Measurements from ENCODE around the gene ATG16L1. TPM values are rescaled to one million over a fixed set of nuclear protein-coding genes. Genes with fewer than 3 reads are reported as not detected.

Gene ATG16L1
- total and polyA plus RNA-seq, 11 donors: 7.0 to 26.7 (median 15.8) TPM

GRCh38 chr2:233303252-233303651 is 51.8 kb downstream of the ATG16L1 start:
- H3K4me3 ChIP-seq: no peak overlapping the region
- H3K27ac ChIP-seq: no peak overlapping the region
- no peaks in the 10 kb centered on the region for H3K36me3 ChIP-seq
- TF ChIP-seq, protein P1, sequence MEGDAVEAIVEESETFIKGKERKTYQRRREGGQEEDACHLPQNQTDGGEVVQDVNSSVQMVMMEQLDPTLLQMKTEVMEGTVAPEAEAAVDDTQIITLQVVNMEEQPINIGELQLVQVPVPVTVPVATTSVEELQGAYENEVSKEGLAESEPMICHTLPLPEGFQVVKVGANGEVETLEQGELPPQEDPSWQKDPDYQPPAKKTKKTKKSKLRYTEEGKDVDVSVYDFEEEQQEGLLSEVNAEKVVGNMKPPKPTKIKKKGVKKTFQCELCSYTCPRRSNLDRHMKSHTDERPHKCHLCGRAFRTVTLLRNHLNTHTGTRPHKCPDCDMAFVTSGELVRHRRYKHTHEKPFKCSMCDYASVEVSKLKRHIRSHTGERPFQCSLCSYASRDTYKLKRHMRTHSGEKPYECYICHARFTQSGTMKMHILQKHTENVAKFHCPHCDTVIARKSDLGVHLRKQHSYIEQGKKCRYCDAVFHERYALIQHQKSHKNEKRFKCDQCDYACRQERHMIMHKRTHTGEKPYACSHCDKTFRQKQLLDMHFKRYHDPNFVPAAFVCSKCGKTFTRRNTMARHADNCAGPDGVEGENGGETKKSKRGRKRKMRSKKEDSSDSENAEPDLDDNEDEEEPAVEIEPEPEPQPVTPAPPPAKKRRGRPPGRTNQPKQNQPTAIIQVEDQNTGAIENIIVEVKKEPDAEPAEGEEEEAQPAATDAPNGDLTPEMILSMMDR (IDR thresholded peaks at IDR 0.05): no peak
- no peak for TF ChIP-seq POLR2A (IDR thresholded peaks at IDR 0.05)
- intact Hi-C loops (cut with DNase I): no loop called here
- no peaks in the 10 kb centered on the region for H3K4me1 ChIP-seq
- no peaks in the 10 kb centered on the region for H3K27me3 ChIP-seq
- ATAC-seq (no peak), DNase-seq (no peak)
- WGBS, 4 donors: 88 to 95% (median 90%) methylated on average over 3 of the region's 3 CpGs
- no peaks in the 10 kb centered on the region for H3K9me3 ChIP-seq

DNA sequence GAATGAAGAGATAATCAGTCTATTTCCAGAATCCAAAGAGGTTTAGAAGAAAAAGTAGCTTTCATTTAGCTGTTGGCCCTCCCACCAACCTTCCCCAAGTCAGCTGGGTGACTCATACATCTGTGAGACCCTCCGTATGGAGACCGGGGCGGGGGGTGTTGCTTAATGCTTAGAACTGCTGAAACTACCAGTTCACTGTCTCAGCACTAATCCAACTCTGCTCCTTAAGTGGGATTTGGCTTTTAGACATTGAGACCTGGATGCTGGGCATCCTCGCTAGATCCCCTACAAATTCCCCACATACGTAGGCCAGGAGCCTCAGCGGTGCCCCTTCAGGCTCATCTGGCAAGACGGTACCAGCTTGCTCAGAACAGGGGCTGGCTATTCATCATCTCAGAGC is 56.1 kb downstream of the ATG16L1 start, which contains the start of gene SAG:
SAG (plus strand) TSS at position 252 of the 400 bp plus-strand sequence. CDS start 1,374 bp downstream, outside the sequence.
- whole genome bisulfite sequencing, 4 donors: 78 to 82% (median 79%) methylated on average over 7 of the region's 7 CpGs
- Histone ChIP-seq H3K9me3 (no peaks in the 10 kb centered on the region), H3K27ac (no peak within 1 kb of the TSS), H3K27me3 (no peaks in the 10 kb centered on the region), H3K36me3 (no peaks in the 10 kb centered on the region), H3K4me1 (no peaks in the 10 kb centered on the region), H3K4me3 (no peak within 1 kb of the TSS)
- no peak for TF ChIP-seq POLR2A (IDR thresholded peaks at IDR 0.05)
- TF ChIP-seq, protein P1 (IDR thresholded peaks at IDR 0.05): no peak
- ATAC-seq (no peak), DNase-seq (no peak)
- intact Hi-C loops (cut with DNase I): no loop called here

- Histone ChIP-seq H3K9me3 (no peaks in the 10 kb centered on the region), H3K4me3 (no peak overlapping the region), H3K27ac (no peak overlapping the region), H3K4me1 (no peaks in the 10 kb centered on the region), H3K27me3 (no peaks in the 10 kb centered on the region), H3K36me3 (no peaks in the 10 kb centered on the region)
- TF ChIP-seq, protein P1 (IDR thresholded peaks at IDR 0.05): no peak
- no peak for TF ChIP-seq POLR2A (IDR thresholded peaks at IDR 0.05)
- ATAC-seq (no peak), DNase-seq (no peak)
- WGBS, 4 donors: 83 to 92% (median 89%) methylated on average over 11 of the region's 11 CpGs
- intact Hi-C loops (cut with DNase I): no loop called here
Observed at GRCh38 chr2:233311241-233311926, 59.9 kb downstream of the ATG16L1 start.

- H3K9me3 ChIP-seq: peaks cover 0 to 3% (median 0%) of the 10 kb centered on the region in 12 donors
- no peaks in the 10 kb centered on the region for H3K4me1 ChIP-seq
- TF ChIP-seq, protein P1 (IDR thresholded peaks at IDR 0.05): no peak
- TF ChIP-seq POLR2A (IDR thresholded peaks at IDR 0.05): no peak
- no peaks in the 10 kb centered on the region for H3K27me3 ChIP-seq
- H3K4me3 ChIP-seq: no peak overlapping the region
- intact Hi-C loops (cut with DNase I): no loop called here
- no peak overlapping the region for H3K27ac ChIP-seq
- H3K36me3 ChIP-seq: no peaks in the 10 kb centered on the region
- no peak for ATAC-seq
- WGBS, 4 donors: 76 to 84% (median 78%) methylated on average over 8 of the region's 8 CpGs
- no peak for DNase-seq
Observed at GRCh38 chr2:233312874-233313273, 61.4 kb downstream of the ATG16L1 start.

All from heart left ventricle (tissue), 16 donors.